Measurements from ENCODE around the gene SYTL3. TPM values are rescaled to one million over a fixed set of nuclear protein-coding genes. Genes with fewer than 3 reads are reported as not detected.

SYTL3 gene
- total RNA-seq, 1 donor from 2014 or later: 0.77 TPM

- Mint-ChIP-seq H3K36me3 (ENCODE audit: low read depth, unreplicated experiment) (no peaks in the 10 kb centered on the region), H3K27ac (ENCODE audit: unreplicated experiment) (no peak overlapping the region), H3K27me3 (ENCODE audit: unreplicated experiment) (no peaks in the 10 kb centered on the region), H3K4me1 (ENCODE audit: unreplicated experiment) (peaks cover 3% of the 10 kb centered on the region), H3K4me3 (ENCODE audit: unreplicated experiment) (no peak overlapping the region), H3K9me3 (ENCODE audit: unreplicated experiment) (no peaks in the 10 kb centered on the region)
- no peak for TF ChIP-seq CTCF (IDR thresholded peaks at IDR 0.05; ENCODE audit: unreplicated experiment)
- DNase-seq (ENCODE audit: low spot score): no peak
These were observed 57.4 kb downstream of the SYTL3 start for GRCh38 chr6:158707120-158707820.

- no peaks in the 10 kb centered on the region for H3K36me3 Mint-ChIP-seq (ENCODE audit: low read depth, unreplicated experiment)
- no peak for TF ChIP-seq CTCF (IDR thresholded peaks at IDR 0.05; ENCODE audit: unreplicated experiment)
- peaks cover 3% of the 10 kb centered on the region for H3K4me1 Mint-ChIP-seq (ENCODE audit: unreplicated experiment)
- H3K27me3 Mint-ChIP-seq (ENCODE audit: unreplicated experiment): no peaks in the 10 kb centered on the region
- H3K4me3 Mint-ChIP-seq (ENCODE audit: unreplicated experiment): no peak overlapping the region
- no peak overlapping the region for H3K27ac Mint-ChIP-seq (ENCODE audit: unreplicated experiment)
- DNase-seq (ENCODE audit: low spot score): no peak
- no peaks in the 10 kb centered on the region for H3K9me3 Mint-ChIP-seq (ENCODE audit: unreplicated experiment)
These were observed 58.0 kb downstream of the SYTL3 start for GRCh38 chr6:158707821-158708195.

- no peak for DNase-seq (ENCODE audit: low spot score)
- Mint-ChIP-seq H3K36me3 (ENCODE audit: low read depth, unreplicated experiment) (no peaks in the 10 kb centered on the region), H3K27me3 (ENCODE audit: unreplicated experiment) (peaks cover 2% of the 10 kb centered on the region), H3K27ac (ENCODE audit: unreplicated experiment) (no peak overlapping the region), H3K4me1 (ENCODE audit: unreplicated experiment) (peaks cover 3% of the 10 kb centered on the region), H3K4me3 (ENCODE audit: unreplicated experiment) (no peak overlapping the region), H3K9me3 (ENCODE audit: unreplicated experiment) (no peaks in the 10 kb centered on the region)
- no peak for TF ChIP-seq CTCF (IDR thresholded peaks at IDR 0.05; ENCODE audit: unreplicated experiment)
These were observed 58.4 kb downstream of the SYTL3 start for GRCh38 chr6:158708239-158708638.

GRCh38 chr6:158709809-158710208 lies 60.0 kb downstream of the SYTL3 start:
- peaks cover 3% of the 10 kb centered on the region for H3K4me1 Mint-ChIP-seq (ENCODE audit: unreplicated experiment)
- H3K36me3 Mint-ChIP-seq (ENCODE audit: low read depth, unreplicated experiment): no peaks in the 10 kb centered on the region
- no peak for DNase-seq (ENCODE audit: low spot score)
- no peak overlapping the region for H3K27ac Mint-ChIP-seq (ENCODE audit: unreplicated experiment)
- no peak for TF ChIP-seq CTCF (IDR thresholded peaks at IDR 0.05; ENCODE audit: unreplicated experiment)
- H3K9me3 Mint-ChIP-seq (ENCODE audit: unreplicated experiment): no peaks in the 10 kb centered on the region
- H3K27me3 Mint-ChIP-seq (ENCODE audit: unreplicated experiment): peaks cover 2% of the 10 kb centered on the region
- H3K4me3 Mint-ChIP-seq (ENCODE audit: unreplicated experiment): no peak overlapping the region

- no peak overlapping the region for H3K4me3 Mint-ChIP-seq (ENCODE audit: unreplicated experiment)
- peaks cover 11% of the 10 kb centered on the region for H3K4me1 Mint-ChIP-seq (ENCODE audit: unreplicated experiment)
- no peaks in the 10 kb centered on the region for H3K9me3 Mint-ChIP-seq (ENCODE audit: unreplicated experiment)
- peaks cover 2% of the 10 kb centered on the region for H3K27me3 Mint-ChIP-seq (ENCODE audit: unreplicated experiment)
- no peak for DNase-seq (ENCODE audit: low spot score)
- TF ChIP-seq CTCF (IDR thresholded peaks at IDR 0.05; ENCODE audit: unreplicated experiment): no peak
- no peak overlapping the region for H3K27ac Mint-ChIP-seq (ENCODE audit: unreplicated experiment)
- no peaks in the 10 kb centered on the region for H3K36me3 Mint-ChIP-seq (ENCODE audit: low read depth, unreplicated experiment)
These were observed 61.4 kb downstream of the SYTL3 start for GRCh38 chr6:158711264-158711663.

All from endothelial cell (in vitro differentiated cells).